HT1080 (cell line): Measurements from ENCODE around the gene LGALS7B. TPM values are rescaled to one million over a fixed set of nuclear protein-coding genes. Genes with fewer than 3 reads are reported as not detected.

Experiments used
- small RNA-seq: library from RNA; depleted of rRNA; stranded (forward); fragments of <200 nt; gene quantifications from one replicate; pipeline ENCODE3, GENCODE V24; 2014
- total RNA-seq: library from RNA; depleted of rRNA; stranded (reverse); fragments of >200 nt; shearing (Covaris generic); gene quantifications from 2 replicates; pipeline ENCODE4 v1.2.3, GENCODE V29; 2014; rRNA removed

Gene LGALS7B
- total RNA-seq, 1 experiment from 2014 or later: not detected

Small RNA genes within 50 kb of the gene (small RNA-seq; reads per million reads assigned to genes)
- gene RNU6-140P: not detected

Other genes starting within 250 kb of the LGALS7B start
- gene MAP4K1, start 171.2 kb upstream of the LGALS7B start, total RNA-seq: 0.20 and 0.24 TPM in 2 replicates
- gene EIF3K, start 170.0 kb upstream of the LGALS7B start, total RNA-seq: 564 and 651 TPM in 2 replicates
- gene ACTN4, start 141.6 kb upstream of the LGALS7B start, total RNA-seq: 446 and 615 TPM in 2 replicates
- gene CAPN12, start 44.7 kb upstream of the LGALS7B start, total RNA-seq: 0.10 and 0.14 TPM in 2 replicates
- gene LGALS7, start 15.7 kb upstream of the LGALS7B start, total RNA-seq: not detected in 2 replicates
- 0.11 TPM in 1 of 2 replicates, not detected in the other for gene LGALS4, start 23.7 kb downstream of the LGALS7B start, total RNA-seq
- 15.0 and 31.0 TPM in 2 replicates for gene ECH1, start 42.6 kb downstream of the LGALS7B start, total RNA-seq
- 419 and 531 TPM in 2 replicates for gene HNRNPL, start 60.8 kb downstream of the LGALS7B start, total RNA-seq
- 5.2 and 5.3 TPM in 2 replicates for gene RINL, start 89.1 kb downstream of the LGALS7B start, total RNA-seq
- 30.8 and 33.6 TPM in 2 replicates for gene SIRT2, start 110.4 kb downstream of the LGALS7B start, total RNA-seq
- gene NFKBIB, start 110.8 kb downstream of the LGALS7B start, total RNA-seq: 25.7 and 42.5 TPM in 2 replicates
- not detected in 2 replicates for gene CCER2, start 123.0 kb downstream of the LGALS7B start, total RNA-seq
- 44.6 and 48.2 TPM in 2 replicates for gene SARS2, start 141.6 kb downstream of the LGALS7B start, total RNA-seq
- 135 and 136 TPM in 2 replicates for gene MRPS12, start 141.7 kb downstream of the LGALS7B start, total RNA-seq
- gene FBXO17, start 186.5 kb downstream of the LGALS7B start, total RNA-seq: 28.6 and 40.0 TPM in 2 replicates
- gene FBXO27, start 243.3 kb downstream of the LGALS7B start, total RNA-seq: not detected in 2 replicates